ENCODE measurements around the gene MARK2. TPM values are rescaled to one million over a fixed set of nuclear protein-coding genes. Genes with fewer than 3 reads are reported as not detected.

MARK2 gene
- polyA plus RNA-seq, 1 donor (not counting 4 experiments of a cell fraction or from before 2014, with no cell fraction given), result 20.8 TPM

- DNase-seq (ENCODE audit: low read depth, low spot score) (no peak), FAIRE-seq (no peak)
- Histone ChIP-seq H4K20me1 (ENCODE audit: control insufficient read depth, extremely low read depth, insufficient read depth, low read length) (no peaks in the 10 kb centered on the region), H3K27me3 (ENCODE audit: control insufficient read depth, extremely low read depth, insufficient read depth, low read length) (no peaks in the 10 kb centered on the region), H3K4me2 (ENCODE audit: control insufficient read depth, extremely low read depth, insufficient read depth, low read depth, low read length) (no peak overlapping the region), H2AFZ (ENCODE audit: control insufficient read depth, low read length) (no peak overlapping the region), H3K9me1 (ENCODE audit: control insufficient read depth, extremely low read depth, insufficient read depth, low read length) (no peaks in the 10 kb centered on the region), H3K79me2 (ENCODE audit: control insufficient read depth, insufficient read depth, low read length) (no peaks in the 10 kb centered on the region), H3K4me1 (ENCODE audit: control insufficient read depth, extremely low read depth, insufficient read depth, low read length) (peaks cover 3% of the 10 kb centered on the region), H3K9ac (ENCODE audit: control insufficient read depth, extremely low read depth, insufficient read depth, low read length) (no peak overlapping the region), H3K27ac (ENCODE audit: control insufficient read depth, insufficient read depth, low read length) (no peak overlapping the region), H3K4me3 (ENCODE audit: control insufficient read depth in 2 of 3, extremely low read depth in 1 of 3, insufficient read depth in 2 of 3, low read depth in 1 of 3, low read length in 3 of 3) (no peak overlapping the region), H3K36me3 (ENCODE audit: control insufficient read depth in 2 of 2, extremely low read depth in 1 of 2, insufficient read depth in 2 of 2, low read length in 2 of 2) (peaks cover 0 to 2% of the 10 kb centered on the region in 2 experiments), H3K9me3 (ENCODE audit: control insufficient read depth, low read depth, low read length) (no peaks in the 10 kb centered on the region)
- dilution Hi-C loops (cut with MboI; ENCODE audit: extremely low pct_ligation_motif_present, low sequenced_read_pairs), result no loop called here
- TF ChIP-seq CTCF (optimal IDR thresholded peaks at IDR 0.05 in 1 of 3, IDR thresholded peaks at IDR 0.05 in 1 of 3, conservative IDR thresholded peaks at IDR 0.05 in 1 of 3; ENCODE audit: extremely low read depth in 1 of 3, insufficient read depth in 2 of 3, low read length in 3 of 3) (no peak), EZH2 (IDR thresholded peaks at IDR 0.05; ENCODE audit: low read length) (no peak)
Observed at GRCh38 chr11:63832336-63832735, 6.6 kb upstream of the MARK2 start.

GRCh38 chr11:63833048-63833447 lies 5.9 kb upstream of the MARK2 start:
- no peaks in the 10 kb centered on the region for H3K27me3 ChIP-seq (ENCODE audit: control insufficient read depth, extremely low read depth, insufficient read depth, low read length)
- no peak overlapping the region for H3K27ac ChIP-seq (ENCODE audit: control insufficient read depth, insufficient read depth, low read length)
- H3K9me1 ChIP-seq (ENCODE audit: control insufficient read depth, extremely low read depth, insufficient read depth, low read length), result no peaks in the 10 kb centered on the region
- TF ChIP-seq CTCF (optimal IDR thresholded peaks at IDR 0.05 in 1 of 3, IDR thresholded peaks at IDR 0.05 in 1 of 3, conservative IDR thresholded peaks at IDR 0.05 in 1 of 3; ENCODE audit: extremely low read depth in 1 of 3, insufficient read depth in 2 of 3, low read length in 3 of 3), result no peak
- H3K36me3 ChIP-seq (ENCODE audit: control insufficient read depth in 2 of 2, extremely low read depth in 1 of 2, insufficient read depth in 2 of 2, low read length in 2 of 2), result no peaks in the 10 kb centered on the region
- DNase-seq (ENCODE audit: low read depth, low spot score) (no peak), FAIRE-seq (no peak)
- H3K9ac ChIP-seq (ENCODE audit: control insufficient read depth, extremely low read depth, insufficient read depth, low read length), result no peak overlapping the region
- no peaks in the 10 kb centered on the region for H3K9me3 ChIP-seq (ENCODE audit: control insufficient read depth, low read depth, low read length)
- dilution Hi-C loops (cut with MboI; ENCODE audit: extremely low pct_ligation_motif_present, low sequenced_read_pairs), result no loop called here
- H3K4me2 ChIP-seq (ENCODE audit: control insufficient read depth, extremely low read depth, insufficient read depth, low read depth, low read length), result no peak overlapping the region
- no peaks in the 10 kb centered on the region for H3K79me2 ChIP-seq (ENCODE audit: control insufficient read depth, insufficient read depth, low read length)
- H2AFZ ChIP-seq (ENCODE audit: control insufficient read depth, low read length), result no peak overlapping the region
- no peak overlapping the region for H3K4me3 ChIP-seq (ENCODE audit: control insufficient read depth in 2 of 3, extremely low read depth in 1 of 3, insufficient read depth in 2 of 3, low read depth in 1 of 3, low read length in 3 of 3)
- H4K20me1 ChIP-seq (ENCODE audit: control insufficient read depth, extremely low read depth, insufficient read depth, low read length), result no peaks in the 10 kb centered on the region
- H3K4me1 ChIP-seq (ENCODE audit: control insufficient read depth, extremely low read depth, insufficient read depth, low read length), result peaks cover 11% of the 10 kb centered on the region

All from keratinocyte (primary cell).